WTC11 (cell line): Measurements from ENCODE around the gene LRP1.

ENCODE experiments used
- ATF2 ChIP-seq: sonication (generic); formaldehyde crosslinking; IDR thresholded peaks from 2 replicates; pipeline ENCODE4 v1.8.1; 2022; ENCODE audit warnings: low read depth, missing genetic modification reagents, borderline replicate concordance
- CREB1 ChIP-seq: sonication (generic); formaldehyde crosslinking; IDR thresholded peaks from 2 replicates; pipeline ENCODE4 v1.8.0; 2023; ENCODE audit warnings: mild to moderate bottlenecking, missing genetic modification reagents
- CREM ChIP-seq: sonication (generic); formaldehyde crosslinking; IDR thresholded peaks from 2 replicates; pipeline ENCODE4 v1.8.1; 2022; ENCODE audit warnings: mild to moderate bottlenecking, missing genetic modification reagents, moderate library complexity
- CTCF ChIP-seq: fragments of 200-600 bp; IDR thresholded peaks from 2 replicates; pipeline ENCODE4 v1.8.0; 2022; ENCODE audit warnings: antibody characterized with exemption
- ESRRA ChIP-seq: sonication (generic); formaldehyde crosslinking; IDR thresholded peaks from 2 replicates; pipeline ENCODE4 v1.8.1; 2022; ENCODE audit warnings: mild to moderate bottlenecking, missing genetic modification reagents, borderline replicate concordance
- ETV6 ChIP-seq: sonication (generic); formaldehyde crosslinking; IDR thresholded peaks from 2 replicates; pipeline ENCODE4 v1.8.1; 2022; ENCODE audit warnings: mild to moderate bottlenecking, missing genetic modification reagents
- GABPB1 ChIP-seq: sonication (generic); formaldehyde crosslinking; IDR thresholded peaks from 2 replicates; pipeline ENCODE4 v1.8.1; 2023; ENCODE audit warnings: mild to moderate bottlenecking, missing genetic modification reagents
- MAX ChIP-seq: sonication (generic); formaldehyde crosslinking; IDR thresholded peaks from 2 replicates; pipeline ENCODE4 v1.8.0; 2022; ENCODE audit warnings: mild to moderate bottlenecking, missing genetic modification reagents
- NFYB ChIP-seq: sonication (generic); formaldehyde crosslinking; conservative IDR thresholded peaks from 2 replicates; pipeline ENCODE4 v1.8.0; 2022; ENCODE audit warnings: low read depth, missing genetic modification reagents
- NR2C2 ChIP-seq: sonication (generic); formaldehyde crosslinking; IDR thresholded peaks from 2 replicates; pipeline ENCODE4 v1.8.0; 2022; ENCODE audit warnings: mild to moderate bottlenecking, missing genetic modification reagents
- SP1 ChIP-seq: sonication (generic); formaldehyde crosslinking; conservative IDR thresholded peaks from 2 replicates; pipeline ENCODE4 v1.8.1; 2022; ENCODE audit warnings: missing genetic modification reagents
- TEAD1 ChIP-seq: sonication (generic); formaldehyde crosslinking; IDR thresholded peaks from 2 replicates; pipeline ENCODE4 v1.8.0; 2022; ENCODE audit warnings: mild to moderate bottlenecking, missing genetic modification reagents
- TEAD4 ChIP-seq: sonication (generic); formaldehyde crosslinking; IDR thresholded peaks from 2 replicates; pipeline ENCODE4 v1.8.0; 2022; ENCODE audit warnings: mild to moderate bottlenecking, missing genetic modification reagents
- TF ChIP-seq, protein P1 (sequence below): sonication (generic); formaldehyde crosslinking; IDR thresholded peaks from 2 replicates; pipeline ENCODE4 v1.8.1; 2023; ENCODE audit warnings: mild to moderate bottlenecking, moderate library complexity, missing genetic modification reagents

DNA sequence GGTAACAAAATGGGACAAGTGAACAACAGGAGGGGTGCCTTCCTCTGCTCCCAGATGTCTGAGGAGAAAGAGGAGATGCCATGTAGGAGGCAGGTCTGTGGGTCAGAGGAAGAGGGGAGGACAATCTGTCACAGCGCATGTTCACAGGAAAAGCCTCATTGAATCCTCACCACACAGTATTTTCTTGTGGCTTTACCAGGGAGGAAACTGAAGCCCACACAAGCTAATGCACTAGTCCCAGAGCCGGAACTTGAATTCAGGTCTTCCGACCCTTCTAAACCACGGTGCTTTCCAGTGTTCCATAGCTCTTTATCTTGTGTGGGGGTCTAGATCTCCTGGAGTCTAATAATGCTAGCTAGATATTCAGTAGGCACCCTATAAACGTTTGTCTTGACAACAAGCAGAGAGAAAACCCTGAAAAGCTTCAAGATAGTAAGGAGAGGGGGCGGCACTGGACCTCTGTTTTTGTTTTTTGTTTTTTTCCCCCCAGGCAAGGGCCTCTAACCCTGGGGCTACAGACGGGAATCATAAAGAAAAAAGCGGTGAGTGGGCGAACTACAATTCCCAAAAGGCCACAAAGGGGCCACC lies 100.9 kb downstream of the LRP1 start:
- TF ChIP-seq GABPB1 (CRISPR knock-in tag) (no peak), MAX (no peak), SP1 (CRISPR knock-in tag) (no peak), CTCF (no peak), ESRRA (CRISPR knock-in tag) (no peak), TEAD4 (CRISPR knock-in tag) (no peak), ETV6 (CRISPR knock-in tag) (no peak), CREB1 (no peak), CREM (no peak), TEAD1 (no peak), NFYB (CRISPR knock-in tag) (no peak), NR2C2 (no peak), ATF2 (CRISPR knock-in tag) (no peak)
- TF ChIP-seq, protein P1, sequence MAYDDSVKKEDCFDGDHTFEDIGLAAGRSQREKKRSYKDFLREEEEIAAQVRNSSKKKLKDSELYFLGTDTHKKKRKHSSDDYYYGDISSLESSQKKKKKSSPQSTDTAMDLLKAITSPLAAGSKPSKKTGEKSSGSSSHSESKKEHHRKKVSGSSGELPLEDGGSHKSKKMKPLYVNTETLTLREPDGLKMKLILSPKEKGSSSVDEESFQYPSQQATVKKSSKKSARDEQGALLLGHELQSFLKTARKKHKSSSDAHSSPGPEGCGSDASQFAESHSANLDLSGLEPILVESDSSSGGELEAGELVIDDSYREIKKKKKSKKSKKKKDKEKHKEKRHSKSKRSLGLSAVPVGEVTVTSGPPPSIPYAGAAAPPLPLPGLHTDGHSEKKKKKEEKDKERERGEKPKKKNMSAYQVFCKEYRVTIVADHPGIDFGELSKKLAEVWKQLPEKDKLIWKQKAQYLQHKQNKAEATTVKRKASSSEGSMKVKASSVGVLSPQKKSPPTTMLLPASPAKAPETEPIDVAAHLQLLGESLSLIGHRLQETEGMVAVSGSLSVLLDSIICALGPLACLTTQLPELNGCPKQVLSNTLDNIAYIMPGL (CRISPR knock-in tag): no peak
